Activated CD8-positive, alpha-beta memory T cell treated with anti-CD3 and anti-CD28 coated beads, Interleukin-2, amount 50 U/mL, for 1 hour (primary cell): ENCODE results near the gene SLC39A13.
A peak's percentile ranks its signal among the peaks of the same experiment; 100 is the strongest.

Experiments used
- DNase-seq: peaks from one replicate; pipeline ENCODE4 v3.0.0-alpha.2; 2020; ENCODE audit errors: extremely low read depth

The SLC39A13 gene

GRCh38 chr11:47453365-47453764 is 45.0 kb downstream of the SLC39A13 start:
- no peak for DNase-seq

DNA sequence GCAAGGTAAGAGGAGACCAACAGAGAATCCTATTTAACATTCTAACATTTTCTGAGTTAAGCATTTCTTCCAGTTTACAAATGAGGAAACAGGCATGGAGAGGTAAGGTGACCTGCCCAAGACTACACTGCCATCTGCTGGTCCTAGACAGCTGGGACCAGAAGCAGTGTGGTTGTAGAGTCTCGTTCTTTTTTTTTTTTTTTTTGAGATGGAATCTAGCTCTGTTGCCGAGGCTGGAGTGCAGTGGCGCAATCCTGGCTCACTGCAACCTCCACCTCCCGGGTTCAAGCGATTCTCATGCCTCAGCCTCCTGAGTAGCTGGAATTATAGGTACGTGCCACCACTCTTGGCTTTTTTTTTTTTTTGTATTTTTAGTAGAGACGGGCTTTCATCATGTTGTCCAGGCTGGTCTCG is 45.9 kb downstream of the SLC39A13 start:
- peak; percentile 9 for DNase-seq

- DNase-seq, result no peak
These were observed 52.3 kb downstream of the SLC39A13 start for GRCh38 chr11:47460571-47461235.

- DNase-seq, result no peak
These were observed 53.5 kb downstream of the SLC39A13 start for GRCh38 chr11:47461876-47462275.

DNA sequence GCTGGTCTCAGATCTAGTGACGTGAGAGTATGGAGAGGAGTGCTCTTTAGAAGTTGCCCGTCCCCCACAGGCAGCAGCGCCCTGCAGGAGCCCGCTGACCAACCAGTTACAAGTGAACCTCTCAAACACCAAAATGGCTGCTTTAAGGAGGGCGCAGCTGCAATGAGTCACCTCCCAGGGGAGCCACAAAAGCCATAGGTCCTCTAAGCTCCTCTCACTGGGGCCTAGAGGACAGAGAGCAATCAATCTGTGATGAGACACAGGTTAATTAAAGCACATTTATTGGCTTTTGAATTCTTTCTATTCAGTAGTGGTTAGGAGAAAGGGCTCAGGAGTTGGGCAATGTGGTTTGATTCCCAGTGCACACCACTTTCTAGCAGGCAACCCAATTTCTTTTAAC is 56.1 kb downstream of the SLC39A13 start:
- no peak for DNase-seq
